GM23338 (cell line): Measurements from ENCODE around the gene MAP7D1. TPM values are rescaled to one million over a fixed set of nuclear protein-coding genes. Genes with fewer than 3 reads are reported as not detected.

Experiments used
- ATAC-seq: fragments of 200-7000 bp; cut with Tn5 transposase; 3 replicates; pipeline ENCODE4 v1.9.1; 2020
- DNase-seq: peaks from one replicate; pipeline ENCODE4 v3.0.0-alpha.2; 2015; ENCODE audit warnings: low spot score
- H2AFZ ChIP-seq: fragments of 200-600 bp; sonication (generic); 2 replicates; pipeline ENCODE4 v1.8.0; 2016; ENCODE audit warnings: antibody characterized with exemption, mild to moderate bottlenecking, moderate library complexity
- H3F3A ChIP-seq: fragments of 200-600 bp; sonication (generic); replicated peaks from 2 replicates; pipeline ENCODE4 v1.8.0; 2017; ENCODE audit warnings: antibody characterized with exemption, mixed run types, low read depth
- H3K27ac ChIP-seq: fragments of 200-600 bp; sonication (generic); 2 replicates; pipeline ENCODE4 v1.6.1; 2016; ENCODE audit warnings: low read depth
- H3K27me3 ChIP-seq: fragments of 200-600 bp; sonication (generic); 2 replicates; pipeline ENCODE4 v1.8.0; 2016; ENCODE audit warnings: mild to moderate bottlenecking, mixed run types, moderate library complexity; ENCODE audit not compliant: insufficient read depth
- H3K36me3 ChIP-seq: fragments of 200-600 bp; sonication (generic); 2 replicates; pipeline ENCODE4 v1.8.0; 2016; ENCODE audit warnings: mild to moderate bottlenecking; ENCODE audit not compliant: insufficient read depth
- H3K4me1 ChIP-seq: fragments of 200-600 bp; sonication (generic); 2 replicates; pipeline ENCODE4 v1.8.0; 2016; ENCODE audit warnings: mild to moderate bottlenecking, moderate library complexity; ENCODE audit not compliant: insufficient read depth
- H3K4me2 ChIP-seq: fragments of 200-600 bp; sonication (generic); 2 replicates; pipeline ENCODE4 v1.7.1; 2017; ENCODE audit warnings: mixed run types
- H3K4me3 ChIP-seq: fragments of 200-600 bp; sonication (generic); 2 replicates; pipeline ENCODE4 v1.6.1; 2016; ENCODE audit warnings: mixed run types
- H3K79me2 ChIP-seq: fragments of 200-600 bp; sonication (generic); replicated peaks from 2 replicates; pipeline ENCODE4 v1.8.0; 2017; ENCODE audit warnings: mild to moderate bottlenecking; ENCODE audit not compliant: insufficient read depth
- H3K9me2 ChIP-seq: fragments of 200-600 bp; sonication (generic); 2 replicates; pipeline ENCODE4 v1.8.0; 2017; ENCODE audit not compliant: insufficient read depth
- H4K20me1 ChIP-seq: fragments of 200-600 bp; sonication (generic); replicated peaks from 2 replicates; pipeline ENCODE4 v1.8.0; 2017; ENCODE audit warnings: mild to moderate bottlenecking; ENCODE audit not compliant: insufficient read depth
- H3K27ac Mint-ChIP-seq: 2 replicates; pipeline ENCODE4 v1.8.0; 2020; ENCODE audit warnings: inconsistent platforms, mild to moderate bottlenecking, moderate library complexity, mixed read lengths
- H3K27me3 Mint-ChIP-seq: 3 replicates; pipeline ENCODE4 v1.8.0; 2022; ENCODE audit warnings: low read depth, mild to moderate bottlenecking, moderate library complexity, mixed read lengths, inconsistent platforms; ENCODE audit not compliant: insufficient read depth, poor library complexity
- H3K36me3 Mint-ChIP-seq: 3 replicates; pipeline ENCODE4 v1.8.0; 2021; ENCODE audit warnings: low read depth, mild to moderate bottlenecking, inconsistent platforms, moderate library complexity, mixed read lengths
- H3K4me1 Mint-ChIP-seq: 3 replicates; pipeline ENCODE4 v1.8.0; 2020; ENCODE audit warnings: mild to moderate bottlenecking, inconsistent platforms, mixed read lengths
- H3K4me3 Mint-ChIP-seq: 3 replicates; pipeline ENCODE4 v1.8.0; 2021; ENCODE audit warnings: moderate library complexity, mild to moderate bottlenecking, inconsistent platforms, mixed read lengths
- H3K9me3 Mint-ChIP-seq: 3 replicates; pipeline ENCODE4 v1.8.0; 2020; ENCODE audit warnings: moderate library complexity, mild to moderate bottlenecking, inconsistent platforms, mixed read lengths
- CREB1 ChIP-seq: fragments of 250-450 bp; sonication (Bioruptor Pico); IDR thresholded peaks from 2 replicates; pipeline ENCODE4 v1.5.0; 2020; ENCODE audit warnings: low read depth, mild to moderate bottlenecking, moderate library complexity
- CTCF ChIP-seq, 2 experiments: fragments of 200-600 bp in 1 of 2; sonication (generic) in 1 of 2; conservative IDR thresholded peaks; 2 replicates each; pipeline versions ENCODE4 v1.5.1 to v1.6.1; 2016 to 2017; ENCODE audit warnings: antibody characterized with exemption in 2 of 2, low read depth in 2 of 2, mild to moderate bottlenecking in 2 of 2, moderate library complexity in 1 of 2
- ETS1 ChIP-seq: IDR thresholded peaks from 2 replicates; pipeline ENCODE4 v1.6.1; 2016; ENCODE audit warnings: antibody characterized with exemption
- EZH2 ChIP-seq: fragments of 200-600 bp; sonication (generic); IDR thresholded peaks from one replicate; pipeline ENCODE4 v1.8.0; 2017; ENCODE audit warnings: antibody characterized with exemption, mild to moderate bottlenecking, low read depth; ENCODE audit not compliant: unreplicated experiment
- EZH2phosphoT487 ChIP-seq: fragments of 200-600 bp; sonication (generic); IDR thresholded peaks from one replicate; pipeline ENCODE4 v1.8.1; 2018; ENCODE audit warnings: antibody characterized with exemption; ENCODE audit not compliant: unreplicated experiment
- JUNB ChIP-seq: IDR thresholded peaks from one replicate; pipeline ENCODE4 v1.6.1; 2016; ENCODE audit warnings: antibody characterized with exemption; ENCODE audit not compliant: unreplicated experiment
- NANOG ChIP-seq: IDR thresholded peaks from 2 replicates; pipeline ENCODE4 v1.6.1; 2016; ENCODE audit warnings: antibody characterized with exemption, borderline replicate concordance
- POLR2AphosphoS5 ChIP-seq: IDR thresholded peaks from 2 replicates; pipeline ENCODE4 v1.6.1; 2016; ENCODE audit warnings: antibody characterized with exemption, low read depth
- REST ChIP-seq: IDR thresholded peaks from one replicate; pipeline ENCODE4 v1.6.1; 2018; ENCODE audit warnings: antibody characterized with exemption; ENCODE audit not compliant: unreplicated experiment
- STAT1 ChIP-seq: IDR thresholded peaks from one replicate; pipeline ENCODE4 v1.6.1; 2016; ENCODE audit warnings: antibody characterized with exemption; ENCODE audit not compliant: unreplicated experiment
- ZNF114 ChIP-seq: fragments of 250-450 bp; sonication (Bioruptor Pico); IDR thresholded peaks from 2 replicates; pipeline ENCODE4 v1.5.0; 2020; ENCODE audit warnings: mild to moderate bottlenecking, moderate library complexity
- ZNF331 ChIP-seq: fragments of 250-450 bp; sonication (Bioruptor Pico); IDR thresholded peaks from 2 replicates; pipeline ENCODE4 v1.5.0; 2020; ENCODE audit warnings: low read depth, mild to moderate bottlenecking, moderate library complexity
- ZNF462 ChIP-seq: fragments of 250-450 bp; sonication (Bioruptor Pico); IDR thresholded peaks from 2 replicates; pipeline ENCODE4 v1.5.0; 2020; ENCODE audit warnings: mild to moderate bottlenecking, moderate library complexity
- polyA plus RNA-seq: library from polyadenylated mRNA; unstranded; fragments of >200 nt; fragmentation: Nextera tagmentation; extraction: Ambion mirVana; gene quantifications from 2 replicates; pipeline ENCODE4 v1.2.1, GENCODE V29; 2016
- total RNA-seq: library from RNA; depleted of rRNA; stranded (reverse); fragments of >200 nt; shearing (Covaris generic); gene quantifications from 2 replicates; pipeline ENCODE4 v1.2.3, GENCODE V29; 2014

MAP7D1 gene
- total and polyA plus RNA-seq, 2 experiments from 2014 or later, result 13.8 to 59.8 TPM

- no peak for TF ChIP-seq EZH2phosphoT487
- TF ChIP-seq POLR2AphosphoS5, result no peak
- TF ChIP-seq CTCF (conservative IDR thresholded peaks at IDR 0.05; ENCODE audit: low read depth in 2 of 2), result no peak
- TF ChIP-seq ZNF114 (CRISPR knock-in tag), result no peak
- no peak for TF ChIP-seq ZNF331 (CRISPR knock-in tag)
- TF ChIP-seq STAT1, result no peak
- no peak for TF ChIP-seq EZH2
- no peak for TF ChIP-seq ETS1
- no peak for TF ChIP-seq REST
- TF ChIP-seq ZNF462, result no peak
- no peak for TF ChIP-seq NANOG
- no peak for TF ChIP-seq CREB1 (CRISPR knock-in tag)
- TF ChIP-seq JUNB, result no peak
- H3K4me3 Mint-ChIP-seq, result no peak overlapping the region
- no peak for DNase-seq
- H3K79me2 ChIP-seq, result no peaks in the 10 kb centered on the region
- peaks cover 41% of the 10 kb centered on the region for H3K27me3 ChIP-seq
- no peak overlapping the region for H3K27ac ChIP-seq
- H3K9me2 ChIP-seq, result no peaks in the 10 kb centered on the region
- H3K4me3 ChIP-seq, result no peak overlapping the region
- no peak overlapping the region for H3K4me2 ChIP-seq
- H3K36me3 Mint-ChIP-seq, result no peaks in the 10 kb centered on the region
- no peaks in the 10 kb centered on the region for H3K36me3 ChIP-seq
- H4K20me1 ChIP-seq, result no peaks in the 10 kb centered on the region
- peaks cover 6% of the 10 kb centered on the region; the same call in 1 of the 2 replicates for H3K4me1 ChIP-seq
- no peak overlapping the region for H3K27ac Mint-ChIP-seq
- no peak overlapping the region; the same call in 1 of the 2 replicates for H2AFZ ChIP-seq
- H3K9me3 Mint-ChIP-seq, result no peaks in the 10 kb centered on the region
- peaks cover 45% of the 10 kb centered on the region for H3K27me3 Mint-ChIP-seq
- peaks cover 16% of the 10 kb centered on the region for H3K4me1 Mint-ChIP-seq
- no peaks in the 10 kb centered on the region for H3F3A ChIP-seq
- no peak for ATAC-seq
These were observed 32.6 kb upstream of the MAP7D1 start for GRCh38 chr1:36123356-36123755.
